Dermis blood vessel endothelial cell (primary cell): Measurements from ENCODE around the gene OIT3. TPM values are rescaled to one million over a fixed set of nuclear protein-coding genes. Genes with fewer than 3 reads are reported as not detected.

Experiments
- DNase-seq: peaks from one replicate; pipeline ENCODE4 v3.0.0; 2010
- total RNA-seq: library from RNA; depleted of rRNA; stranded (reverse); fragments of >200 nt; gene quantifications from 2 replicates; pipeline ENCODE4 v1.2.3, GENCODE V29; 2014

OIT3 gene
- total RNA-seq, 1 donor from 2014 or later = 0.34 TPM

DNA sequence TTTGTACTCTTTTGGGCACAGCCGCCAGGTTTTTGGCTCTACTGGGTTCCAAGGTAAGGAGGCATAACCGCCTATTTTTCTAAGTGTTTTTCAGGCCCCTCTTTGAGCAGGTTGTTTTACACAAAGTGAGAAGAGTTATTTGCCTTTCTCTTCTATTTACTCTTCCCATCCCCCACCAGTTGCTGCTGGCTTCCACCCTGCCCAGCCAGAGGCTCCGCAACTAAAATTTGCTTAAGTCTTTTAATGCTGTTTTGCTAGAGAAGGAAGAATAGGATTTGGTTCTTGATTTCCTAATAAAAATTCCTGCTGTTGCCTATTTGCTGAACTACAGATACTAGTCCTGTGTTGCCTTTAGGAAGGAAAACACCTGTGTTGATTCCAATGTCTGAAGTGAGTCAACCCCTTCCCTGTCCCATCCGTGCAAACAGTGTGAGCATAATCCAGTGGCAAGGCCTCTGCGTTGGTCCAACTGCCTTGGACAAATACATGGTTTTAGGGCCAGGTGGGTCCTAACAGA is 59.2 kb downstream of the OIT3 start:
- no peak for DNase-seq

DNA sequence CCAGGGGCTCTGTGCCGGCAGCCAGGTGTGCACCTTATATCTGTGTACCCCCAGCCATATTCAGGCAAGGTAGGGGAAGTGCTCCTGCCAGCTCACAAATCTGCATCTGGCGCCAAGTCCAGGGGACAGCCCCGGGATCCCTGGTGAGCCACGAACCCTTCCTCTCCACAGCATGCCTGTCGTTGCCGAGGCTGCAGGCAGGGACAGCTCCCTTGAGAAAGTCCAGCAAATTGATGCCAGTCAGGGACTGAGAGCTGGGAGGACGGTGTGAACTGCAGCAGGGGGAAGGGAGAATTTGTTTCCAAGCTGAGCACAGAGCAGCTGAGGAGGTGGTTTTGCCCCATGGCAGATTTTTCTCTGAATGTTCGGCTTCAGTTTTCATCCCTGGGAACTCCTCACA is 60.1 kb downstream of the OIT3 start:
- DNase-seq = peak; percentile 2

DNA sequence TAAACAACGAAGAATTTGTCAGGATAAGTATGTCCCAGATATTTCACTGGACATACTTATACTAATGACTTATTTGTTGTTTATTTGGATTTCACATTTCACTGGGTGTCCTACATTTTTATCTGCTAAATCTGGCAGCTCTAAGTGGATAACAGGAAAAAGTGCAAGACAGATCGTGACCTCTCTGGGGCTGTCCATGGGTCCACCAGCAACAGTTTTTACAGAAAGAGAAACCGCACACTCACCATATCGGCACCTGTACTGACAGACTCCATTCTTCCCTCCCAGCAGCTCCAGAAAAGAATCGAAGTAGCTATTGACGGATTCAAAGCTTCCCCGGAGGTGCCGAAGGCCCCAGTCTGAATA is 60.7 kb downstream of the OIT3 start:
- no peak for DNase-seq

DNA sequence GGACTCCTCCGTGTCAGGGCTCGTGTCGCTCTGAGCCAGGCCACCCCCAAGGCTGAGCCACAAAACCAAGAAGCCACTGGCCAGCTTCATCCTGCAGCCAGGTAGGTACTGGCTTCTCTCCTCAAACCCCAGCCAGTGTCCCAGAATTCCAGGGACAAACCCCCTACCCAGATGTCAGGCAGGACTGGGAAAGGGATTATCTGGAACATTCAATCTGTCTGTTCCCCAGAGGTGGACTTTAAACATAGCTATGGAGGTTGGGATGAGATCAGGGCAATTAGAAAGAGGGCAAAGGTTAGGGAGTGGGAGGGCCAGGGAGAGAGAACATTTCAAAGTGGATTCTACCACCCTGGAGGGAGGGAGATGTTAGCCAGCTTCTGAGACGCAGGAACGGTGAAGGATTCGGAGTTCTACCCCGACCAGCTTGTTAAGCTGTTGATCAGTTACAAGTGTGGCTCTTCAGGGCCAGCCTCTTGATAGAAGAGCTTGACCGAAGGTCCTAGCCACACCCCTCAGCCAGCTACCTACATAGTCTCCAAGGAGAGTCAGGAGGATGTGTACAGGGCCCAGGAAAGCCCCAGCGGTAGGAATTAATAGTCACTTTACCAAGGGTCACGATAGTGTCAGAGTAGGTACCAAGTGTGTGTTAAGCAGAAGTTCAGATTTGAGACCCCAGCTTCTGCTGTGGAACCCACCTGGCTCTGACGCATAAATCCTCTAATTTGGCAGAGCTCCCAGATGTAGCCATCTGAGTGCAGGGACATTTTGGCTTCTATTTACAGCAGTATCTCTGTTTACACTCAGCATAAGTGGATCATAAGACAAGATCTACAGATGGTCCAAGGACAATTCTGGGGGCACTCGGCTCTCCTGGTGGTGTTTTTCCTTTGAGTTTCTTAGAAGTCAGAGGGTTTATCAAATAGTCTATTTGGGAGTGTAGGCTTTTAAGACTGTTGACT is 61.3 kb downstream of the OIT3 start, which contains the start of gene PLA2G12B:
Gene PLA2G12B, minus strand, starts transcription at position 211 of the 959 bp plus-strand sequence. Its CDS starts 121 bp downstream, at position 90.
- DNase-seq = no peak

DNA sequence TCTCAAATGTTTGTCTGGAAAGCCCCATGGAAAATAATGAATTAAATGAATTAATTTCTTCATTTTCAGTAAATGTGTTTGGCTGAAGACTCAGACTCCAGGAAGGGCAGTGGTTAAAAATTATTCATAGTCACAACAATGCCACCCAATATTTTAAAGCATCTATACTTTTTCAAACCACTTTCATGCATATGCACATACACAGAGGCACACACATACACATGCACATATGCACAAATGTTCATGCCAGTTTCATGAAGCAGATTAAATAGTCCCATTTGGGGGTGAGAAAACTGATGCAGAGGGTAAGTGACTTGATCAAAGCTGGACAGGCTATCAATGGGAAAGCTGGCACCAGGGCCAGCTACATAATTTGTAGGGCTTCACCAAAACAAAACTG is 62.5 kb downstream of the OIT3 start:
- no peak for DNase-seq

DNA sequence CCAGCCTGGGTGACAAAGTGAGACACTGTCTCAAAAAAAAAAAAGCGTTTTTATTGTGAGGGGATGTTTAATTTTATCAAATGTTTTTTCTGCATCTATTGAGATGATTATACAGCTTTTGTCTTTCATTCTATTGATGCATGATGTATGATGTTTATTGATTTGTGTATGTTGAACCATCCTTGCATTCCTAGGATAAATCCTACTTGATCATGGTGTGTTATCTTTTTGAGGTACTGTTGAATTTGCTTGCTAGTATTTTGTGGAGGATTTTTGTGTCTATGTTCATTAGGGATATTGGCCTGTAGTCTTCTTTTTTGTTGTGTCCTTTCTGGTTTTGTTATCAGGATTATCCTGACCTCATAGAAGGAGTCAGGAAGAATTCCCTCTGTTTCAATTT is 83.3 kb downstream of the OIT3 start:
- DNase-seq = no peak

DNA sequence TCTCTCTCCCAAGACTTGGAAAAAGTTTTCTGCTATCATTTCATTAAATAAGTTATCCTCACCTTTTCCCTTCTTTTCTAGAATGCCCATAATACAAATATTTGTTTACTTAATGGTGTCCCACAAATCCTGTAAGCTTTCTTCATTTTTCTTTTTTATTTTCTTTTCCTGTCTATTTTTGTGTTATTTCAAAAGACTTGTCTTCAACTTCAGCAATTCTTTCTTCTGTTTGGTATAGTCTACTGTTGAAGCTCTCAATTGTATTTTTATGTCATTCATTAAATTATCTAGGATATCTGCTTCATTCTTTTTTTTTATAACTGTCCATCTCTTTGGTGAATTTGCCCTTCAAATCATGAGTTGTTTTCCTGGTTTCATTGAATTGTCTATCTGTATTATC is 86.2 kb downstream of the OIT3 start:
- no peak for DNase-seq

DNA sequence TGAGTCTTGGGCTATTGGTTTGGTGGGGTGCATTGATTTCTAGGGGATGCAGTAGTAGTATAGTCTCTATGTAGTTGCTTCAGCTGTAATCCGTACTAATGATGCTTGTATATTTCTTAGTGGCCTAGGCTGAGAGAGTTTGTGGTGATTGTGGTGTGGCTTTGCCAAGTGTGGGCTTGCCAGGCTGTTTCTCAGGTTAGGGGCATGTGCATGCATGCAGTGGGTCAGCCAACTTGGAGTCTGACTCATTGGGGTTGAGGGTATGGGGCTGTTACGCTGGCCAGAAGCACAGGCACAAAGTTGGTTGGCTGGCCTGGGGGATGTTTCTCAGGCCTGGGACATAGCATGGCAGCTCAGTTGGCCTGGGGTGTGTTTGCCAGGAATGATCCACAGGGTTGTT is 86.8 kb downstream of the OIT3 start:
- DNase-seq = no peak

DNA sequence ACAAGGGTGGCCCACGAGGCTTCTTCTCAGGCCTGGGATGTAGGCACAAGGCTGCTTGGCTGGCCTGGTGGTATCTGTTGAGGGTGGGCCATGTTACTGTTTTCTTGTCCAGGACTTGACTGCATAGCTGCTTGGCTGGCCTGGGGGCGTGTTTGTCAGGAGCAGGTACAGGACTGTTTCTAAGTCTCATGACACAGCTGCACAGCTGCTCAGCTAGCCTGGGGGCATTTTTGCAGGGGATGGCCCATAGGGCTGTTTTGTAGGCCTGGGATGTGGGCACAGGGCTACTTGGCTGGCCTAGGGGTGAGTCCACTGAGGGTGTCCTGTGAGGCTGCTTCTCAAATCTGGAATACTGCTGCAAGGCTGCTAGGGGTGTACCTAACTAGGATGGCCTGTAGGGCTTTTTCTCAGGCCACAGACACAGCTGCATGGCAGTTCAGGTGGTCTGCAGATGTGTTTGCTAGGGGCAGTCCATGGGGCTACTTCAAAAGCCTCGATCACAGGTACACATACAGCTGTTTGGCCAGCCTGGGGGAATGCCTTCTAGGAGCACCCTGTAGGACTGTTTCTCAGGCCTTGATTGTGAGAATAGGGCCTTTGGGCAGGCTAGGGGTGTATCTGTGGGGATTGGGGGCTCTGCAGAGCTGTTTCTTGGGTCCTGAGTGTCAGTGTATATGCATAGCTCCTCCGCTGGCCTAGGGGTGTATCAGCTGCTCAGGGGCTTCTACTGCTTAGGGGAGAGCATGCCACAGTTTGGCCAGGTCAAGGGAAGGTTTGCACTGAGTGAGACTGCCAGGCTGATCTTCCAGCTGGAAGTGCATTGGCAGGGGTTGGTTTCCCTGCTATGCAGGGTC is 87.7 kb downstream of the OIT3 start:
- no peak for DNase-seq

DNA sequence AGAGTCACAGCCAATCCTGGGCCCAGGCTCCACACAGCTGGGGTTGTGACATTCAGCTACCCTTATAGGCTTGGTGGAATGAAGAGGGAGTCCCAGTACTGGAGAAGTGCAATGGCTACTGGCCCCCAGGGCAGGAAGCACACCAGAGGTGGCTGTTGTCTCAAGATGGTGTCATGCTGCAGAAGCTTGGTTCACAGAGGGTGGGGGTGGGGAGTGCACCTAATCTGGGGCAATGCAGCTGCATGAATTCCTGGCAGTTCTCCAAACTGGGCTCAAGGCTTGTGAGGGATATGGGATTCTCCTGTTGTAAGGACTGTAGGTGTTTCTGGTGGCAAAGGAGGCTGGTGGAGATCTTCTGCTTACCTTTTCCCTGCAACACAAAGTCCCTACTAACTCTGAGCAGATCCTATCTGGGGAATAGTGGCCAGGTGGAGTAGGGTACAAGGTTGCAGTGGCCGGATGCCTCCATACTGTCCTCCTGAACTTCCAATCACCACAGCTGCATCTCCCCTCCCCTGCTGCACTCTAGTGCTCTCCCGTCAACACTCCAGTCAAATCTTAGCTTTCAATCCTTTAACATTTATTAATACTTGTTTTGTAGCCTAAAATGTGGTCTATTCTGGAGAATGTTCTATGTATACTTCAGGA is 88.5 kb downstream of the OIT3 start:
- DNase-seq = no peak

Other genes starting within 250 kb of the OIT3 start
- 44.0 and 49.7 TPM in 2 replicates for gene MCU, start 201.6 kb upstream of the OIT3 start, total RNA-seq
- 0.09 and 0.17 TPM in 2 replicates for gene PLA2G12B, start 61.1 kb downstream of the OIT3 start, total RNA-seq
- 81.7 and 97.4 TPM in 2 replicates for gene P4HA1, start 203.1 kb downstream of the OIT3 start, total RNA-seq
- gene NUDT13, start 216.7 kb downstream of the OIT3 start, total RNA-seq = 1.0 and 2.1 TPM in 2 replicates